HepG2 (cell line): ENCODE measurements around the gene OST4. TPM values are rescaled to one million over a fixed set of nuclear protein-coding genes. Genes with fewer than 3 reads are reported as not detected.
A peak's percentile ranks its signal among the peaks of the same experiment; 100 is the strongest.

Source experiments
- DNMT3B ChIP-seq: conservative IDR thresholded peaks from 2 replicates; pipeline ENCODE4 v1.6.1; 2016; ENCODE audit warnings: missing biosample characterization, control low read depth
- MLX ChIP-seq: IDR thresholded peaks from 2 replicates; pipeline ENCODE4 v1.6.1; 2016
- MTA3 ChIP-seq: sonication (generic); formaldehyde crosslinking; IDR thresholded peaks from 2 replicates; pipeline ENCODE4 v1.4.0; 2020; ENCODE audit warnings: missing genetic modification reagents
- RBM39 ChIP-seq: fragments of 200-400 bp; formaldehyde crosslinking; IDR thresholded peaks from one replicate; pipeline ENCODE4 v1.6.1; 2018; ENCODE audit warnings: antibody characterized with exemption, mild to moderate bottlenecking, low read depth, low read length; ENCODE audit not compliant: poor library complexity, severe bottlenecking
- REL ChIP-seq: sonication (generic); formaldehyde crosslinking; conservative IDR thresholded peaks from 2 replicates; pipeline ENCODE4 v1.8.0; 2022; ENCODE audit warnings: mild to moderate bottlenecking, missing genetic modification reagents, moderate library complexity
- SP1 ChIP-seq, 2 experiments: fragments of 450-650 bp in 1 of 2; sonication (generic) in 1 of 2; formaldehyde crosslinking in 1 of 2; IDR thresholded peaks; 2 replicates each; pipeline versions ENCODE4 v1.4.0 to v1.6.1; 2016 to 2020; ENCODE audit warnings: missing genetic modification reagents in 1 of 2
- ZNF124 ChIP-seq: sonication (generic); formaldehyde crosslinking; IDR thresholded peaks from 2 replicates; pipeline ENCODE4 v1.4.0; 2020; ENCODE audit warnings: missing genetic modification reagents
- ZNF512B ChIP-seq: sonication (generic); formaldehyde crosslinking; IDR thresholded peaks from 2 replicates; pipeline ENCODE4 v1.5.1; 2020; ENCODE audit warnings: missing genetic modification reagents, mild to moderate bottlenecking, borderline replicate concordance
- ZNF616 ChIP-seq: sonication (generic); formaldehyde crosslinking; IDR thresholded peaks from 2 replicates; pipeline ENCODE4 v1.5.0; 2020; ENCODE audit warnings: low read depth, mild to moderate bottlenecking, missing genetic modification reagents
- ZNF674 ChIP-seq: sonication (generic); formaldehyde crosslinking; IDR thresholded peaks from 2 replicates; pipeline ENCODE4 v1.5.0; 2020; ENCODE audit warnings: low read depth, mild to moderate bottlenecking, missing genetic modification reagents
- ZNF704 ChIP-seq: sonication (generic); formaldehyde crosslinking; IDR thresholded peaks from 2 replicates; pipeline ENCODE4 v1.8.1; 2023; ENCODE audit warnings: mild to moderate bottlenecking, inconsistent platforms, moderate library complexity, missing genetic modification reagents, borderline replicate concordance
- ZNF780A ChIP-seq: sonication (generic); formaldehyde crosslinking; IDR thresholded peaks from 2 replicates; pipeline ENCODE4 v1.8.0; 2022; ENCODE audit warnings: mild to moderate bottlenecking, missing genetic modification reagents, moderate library complexity
- ZSCAN12 ChIP-seq: sonication (generic); formaldehyde crosslinking; IDR thresholded peaks from 2 replicates; pipeline ENCODE4 v1.9.0; 2021; ENCODE audit warnings: mild to moderate bottlenecking, missing genetic modification reagents
- polyA plus RNA-seq, 8 experiments: library from polyadenylated mRNA; depleted of rRNA in 3 of 8; stranded (reverse) in 7 of 8; unstranded in 1 of 8; fragments of >200 nt; fragmentation: Illumina TruSeq in 4 of 8; extraction: Trizol in 4 of 8; gene quantifications; 2 replicates each; pipeline versions ENCODE4 v1.2.1 to v1.2.3, GENCODE V29; 2011 to 2016; ENCODE audit warnings: low read depth in 4 of 8, missing spikeins in 1 of 8, mixed read lengths in 1 of 8; ENCODE audit not compliant: insufficient read depth in 1 of 8
- total RNA-seq, 5 experiments: library from RNA; depleted of rRNA; stranded (reverse); fragments of >200 nt; fragmentation: Illumina TruSeq; extraction: Trizol; gene quantifications; 2 replicates each; pipeline ENCODE4 v1.2.3, GENCODE V29; 2016; ENCODE audit warnings: low read depth in 1 of 5

The OST4 gene
- total and polyA plus RNA-seq, 2 of the 13 experiments (the other 11 are each of a cell fraction or from before 2014, with no cell fraction given) = 498 to 584 TPM

GRCh38 chr2:27050281-27050995, 21.0 kb downstream of the OST4 start (continued):
- TF ChIP-seq ZNF512B (CRISPR knock-in tag) = no peak
- peak; percentile 79; the same call in 1 of the 2 replicates for TF ChIP-seq ZNF704 (CRISPR knock-in tag)
- TF ChIP-seq ZNF124 = 0 out of 2 replicates have a peak, but pooled peaks have one; percentile 50
- no peak for TF ChIP-seq MTA3 (CRISPR knock-in tag)
- peak; percentile 11; the same call in 1 of the 2 replicates for TF ChIP-seq MLX (CRISPR knock-in tag)
- TF ChIP-seq REL (CRISPR knock-in tag) = no peak; the same call in 1 of the 2 replicates
- peak; percentile 77 for TF ChIP-seq RBM39
- peak; percentile 88; the same call in 1 of the 2 replicates for TF ChIP-seq ZNF674 (CRISPR knock-in tag)
- peak; percentile 61; the same call in 1 of the 2 replicates for TF ChIP-seq DNMT3B (CRISPR knock-in tag)
- TF ChIP-seq ZSCAN12 (CRISPR knock-in tag) = 0 out of 2 replicates have a peak, but pooled peaks have one; percentile 54
- TF ChIP-seq SP1 (IDR thresholded peaks at IDR 0.05) = no peak
- peak; percentile 40 for TF ChIP-seq SP1 (CRISPR knock-in tag; IDR thresholded peaks at IDR 0.05)
- TF ChIP-seq ZNF616 (CRISPR knock-in tag) = no peak
- TF ChIP-seq ZNF780A (CRISPR knock-in tag) = no peak; the same call in 1 of the 2 replicates
